VCaP (cell line): Measurements from ENCODE around the gene NOS1AP.

Experiments used
- H3K27ac ChIP-seq: fragments of 450-650 bp; 2 replicates; pipeline ENCODE4 v1.5.1; 2017
- CTCF ChIP-seq: fragments of 450-650 bp; conservative IDR thresholded peaks from 2 replicates; pipeline ENCODE4 v1.5.1; 2017; ENCODE audit warnings: mild to moderate bottlenecking, moderate library complexity

NOS1AP gene

GRCh38 chr1:162371611-162372010 is 302.1 kb downstream of the NOS1AP start:
- no peak overlapping the region for H3K27ac ChIP-seq
- TF ChIP-seq CTCF: no peak

DNA sequence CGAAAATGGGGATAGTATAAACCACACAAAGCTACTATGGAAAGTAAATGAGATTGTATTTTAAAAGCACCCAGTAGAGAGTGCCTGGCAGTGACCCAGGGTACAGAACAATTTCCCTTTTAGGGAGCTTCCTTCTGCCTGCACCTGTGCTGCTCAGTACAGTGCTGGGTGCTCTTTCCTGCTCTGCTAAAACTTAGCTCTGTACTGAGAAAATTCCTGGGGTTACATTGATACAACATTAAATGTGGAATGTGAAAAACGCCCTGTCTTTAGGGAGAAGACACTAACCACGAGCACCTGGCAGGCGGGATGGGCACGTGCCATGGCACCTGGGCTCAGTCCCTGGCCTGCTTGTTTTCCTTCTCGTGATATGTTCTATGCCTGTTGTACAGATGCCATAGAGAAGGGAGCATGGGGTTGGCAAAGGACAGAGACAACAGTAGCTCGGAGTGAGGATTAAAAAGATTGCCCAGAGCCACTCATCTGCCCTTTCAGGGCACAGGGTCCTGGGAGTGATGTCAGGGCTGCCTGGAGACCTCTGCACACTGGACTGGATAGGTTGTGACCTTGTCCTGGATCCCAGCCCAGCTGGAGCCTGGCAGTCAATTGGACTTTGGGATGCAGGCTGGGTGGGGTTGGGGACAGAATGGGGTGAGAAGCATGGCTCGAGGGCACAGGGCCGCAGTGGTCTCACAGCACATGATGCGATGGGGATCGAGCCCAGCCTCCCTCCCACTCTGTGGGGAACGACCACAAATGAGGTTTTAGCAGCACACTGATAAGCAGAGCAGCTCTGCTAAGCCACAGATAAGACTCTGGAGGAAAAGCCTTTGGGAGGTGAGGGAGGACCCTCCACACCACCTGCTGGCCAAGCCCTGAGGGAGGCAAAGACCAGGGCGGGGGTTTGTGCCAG is 302.9 kb downstream of the NOS1AP start:
- H3K27ac ChIP-seq: no peak overlapping the region
- no peak for TF ChIP-seq CTCF

GRCh38 chr1:162373072-162373427 is 303.6 kb downstream of the NOS1AP start:
- TF ChIP-seq CTCF: no peak
- H3K27ac ChIP-seq: no peak overlapping the region

GRCh38 chr1:162373541-162374260 is 304.2 kb downstream of the NOS1AP start:
- TF ChIP-seq CTCF: no peak
- H3K27ac ChIP-seq: no peak overlapping the region

GRCh38 chr1:162374406-162374805 is 304.9 kb downstream of the NOS1AP start:
- no peak overlapping the region for H3K27ac ChIP-seq
- TF ChIP-seq CTCF: no peak

DNA sequence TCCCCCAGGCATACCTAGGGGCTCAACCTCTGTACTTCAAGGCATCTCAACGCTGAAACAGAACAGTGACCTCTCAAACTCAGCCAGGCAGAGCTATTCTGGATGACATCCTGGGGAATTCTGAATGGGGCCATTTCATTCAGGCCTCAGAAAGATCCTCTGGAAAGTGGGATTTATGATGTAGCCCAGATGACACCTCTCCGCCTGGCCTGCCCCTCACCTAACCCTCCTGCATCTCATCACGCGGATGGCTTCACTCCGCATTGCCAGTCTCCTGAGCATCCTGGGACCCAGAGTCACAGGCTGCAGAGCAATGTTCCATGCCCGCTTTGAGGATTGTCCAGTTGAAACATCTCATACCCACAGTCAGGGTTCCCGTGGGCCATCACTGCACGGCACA is 306.0 kb downstream of the NOS1AP start:
- TF ChIP-seq CTCF: no peak
- H3K27ac ChIP-seq: no peak overlapping the region

DNA sequence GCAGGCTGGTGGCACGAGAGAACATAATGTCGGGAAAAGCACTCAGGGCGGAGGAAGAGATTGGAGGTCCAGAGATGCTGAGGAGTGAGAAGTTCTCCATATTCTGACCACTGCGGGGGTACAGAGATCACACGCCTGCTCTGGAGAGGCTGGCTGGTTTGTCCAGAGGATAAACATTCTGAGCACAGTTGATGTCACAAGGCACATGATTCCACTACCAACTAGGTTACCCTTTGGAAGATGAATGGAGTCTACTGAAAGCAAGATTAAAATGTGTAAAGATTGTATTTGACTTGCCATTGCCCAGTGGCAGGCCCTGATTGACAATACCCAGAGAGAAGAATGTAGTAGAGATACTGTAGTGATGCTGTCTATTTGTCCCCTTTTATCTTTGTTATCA is 307.2 kb downstream of the NOS1AP start, which contains the start of gene SPATA46:
Gene SPATA46 (minus strand): TSS at position 164 of the 400 bp plus-strand sequence. CDS start 64 bp downstream, at position 100.
- H3K27ac ChIP-seq: no peak within 1 kb of the TSS
- no peak for TF ChIP-seq CTCF
